Activated T-cell treated with anti-CD3 and anti-CD28 coated beads, Interleukin-2, amount 50 U/mL, for 24 hours (primary cell): ENCODE results near the gene USP22.

Source experiments
- DNase-seq: peaks from one replicate; pipeline ENCODE4 v3.0.0-alpha.2; 2020
- H3K27ac Mint-ChIP-seq: 2 replicates; pipeline ENCODE4 v1.8.0; 2020; ENCODE audit warnings: mild to moderate bottlenecking, mixed read lengths
- H3K27me3 Mint-ChIP-seq: 2 replicates; pipeline ENCODE4 v1.8.0; 2020; ENCODE audit warnings: mixed read lengths
- H3K36me3 Mint-ChIP-seq: 2 replicates; pipeline ENCODE4 v1.8.0; 2020; ENCODE audit warnings: low read depth, mixed read lengths
- H3K4me1 Mint-ChIP-seq: 2 replicates; pipeline ENCODE4 v1.8.0; 2020; ENCODE audit warnings: low read depth, mixed read lengths
- H3K4me3 Mint-ChIP-seq: 2 replicates; pipeline ENCODE4 v1.8.0; 2020; ENCODE audit warnings: mild to moderate bottlenecking, moderate library complexity, mixed read lengths
- H3K9me3 Mint-ChIP-seq: 2 replicates; pipeline ENCODE4 v1.8.0; 2020; ENCODE audit warnings: mixed read lengths

Gene USP22

DNA sequence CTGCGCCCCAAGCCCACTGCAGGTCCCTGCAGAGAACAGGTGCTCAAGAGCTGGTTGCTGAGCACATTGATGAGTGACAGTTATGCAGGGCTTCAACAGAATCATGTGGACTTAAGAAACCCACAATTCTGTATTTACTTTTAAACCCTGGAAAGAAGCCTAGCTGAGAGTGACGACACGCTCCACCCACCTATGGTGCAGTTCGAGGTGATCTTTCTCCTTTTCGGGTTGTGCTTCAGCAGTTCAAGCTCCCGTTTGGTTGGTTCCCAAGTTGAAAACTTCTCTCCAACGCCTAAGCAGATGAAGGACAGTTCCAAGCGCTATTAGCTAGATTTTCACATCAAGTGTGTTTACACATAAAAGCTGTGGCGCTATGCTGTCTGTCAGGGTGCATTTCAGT is 23.9 kb downstream of the USP22 start:
- Mint-ChIP-seq H3K9me3 (no peaks in the 10 kb centered on the region), H3K27ac (no peak overlapping the region)

GRCh38 chr17:21017861-21018260 is 24.9 kb downstream of the USP22 start:
- no peak for DNase-seq
- Mint-ChIP-seq H3K27me3 (no peaks in the 10 kb centered on the region), H3K36me3 (peaks cover 95% of the 10 kb centered on the region), H3K4me3 (no peak overlapping the region), H3K4me1 (peaks cover 18% of the 10 kb centered on the region), H3K9me3 (no peaks in the 10 kb centered on the region), H3K27ac (peak overlapping the region; percentile 20)

More for the DNA sequence above, 23.9 kb downstream of the USP22 start:
- peaks cover 25% of the 10 kb centered on the region for H3K4me1 Mint-ChIP-seq
- no peak for DNase-seq
- no peaks in the 10 kb centered on the region for H3K27me3 Mint-ChIP-seq
- H3K36me3 Mint-ChIP-seq: peaks cover 95% of the 10 kb centered on the region
- H3K4me3 Mint-ChIP-seq: no peak overlapping the region

GRCh38 chr17:21017256-21017655 is 25.6 kb downstream of the USP22 start:
- Mint-ChIP-seq H3K4me1 (peaks cover 15% of the 10 kb centered on the region), H3K9me3 (no peaks in the 10 kb centered on the region), H3K36me3 (peaks cover 96% of the 10 kb centered on the region), H3K27me3 (no peaks in the 10 kb centered on the region), H3K27ac (peak overlapping the region; percentile 20), H3K4me3 (no peak overlapping the region)
- DNase-seq: no peak

DNA sequence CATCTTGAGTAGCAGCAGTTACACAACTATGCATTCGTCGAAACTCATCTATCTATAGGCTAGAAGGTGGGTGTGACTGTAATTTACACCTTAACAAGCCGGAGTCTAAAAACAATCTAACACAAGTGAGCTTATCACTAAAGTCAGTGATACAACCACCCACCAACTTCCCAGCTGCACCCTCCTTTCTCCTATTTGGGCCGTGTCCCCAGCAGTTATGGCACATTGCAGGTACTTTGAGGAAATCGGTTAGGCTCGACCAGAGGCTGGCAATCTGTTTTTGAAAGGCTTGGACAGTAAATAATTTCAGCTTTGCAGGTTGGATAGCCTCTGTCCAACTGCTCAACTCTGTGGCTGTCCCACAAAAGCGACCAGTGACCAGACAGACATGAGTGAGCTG is 26.0 kb downstream of the USP22 start:
- DNase-seq: no peak
- peaks cover 100% of the 10 kb centered on the region for H3K36me3 Mint-ChIP-seq
- H3K27me3 Mint-ChIP-seq: no peaks in the 10 kb centered on the region
- H3K4me1 Mint-ChIP-seq: peaks cover 15% of the 10 kb centered on the region
- H3K27ac Mint-ChIP-seq: peak overlapping the region; percentile 50
- H3K4me3 Mint-ChIP-seq: no peak overlapping the region
- no peaks in the 10 kb centered on the region for H3K9me3 Mint-ChIP-seq

DNA sequence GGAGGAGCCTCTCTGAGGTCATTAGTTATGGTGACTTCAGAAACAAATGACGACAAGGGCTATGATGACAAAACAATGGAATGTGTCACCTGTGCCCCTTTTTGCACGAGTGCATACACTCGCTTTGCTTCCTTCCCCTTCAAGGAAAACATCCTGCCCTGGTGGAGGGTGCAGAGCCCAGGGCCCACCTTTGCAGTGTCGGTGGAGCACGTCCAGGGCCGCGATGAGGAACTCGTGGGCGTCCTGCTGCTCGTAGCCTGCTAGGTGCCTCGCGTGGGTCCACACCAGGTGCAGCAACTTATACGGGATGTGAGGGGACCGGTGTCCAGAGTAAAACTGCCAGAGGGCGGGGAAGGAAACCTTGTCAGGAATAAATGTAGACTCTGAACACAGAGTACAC is 27.2 kb downstream of the USP22 start:
- no peak overlapping the region for H3K4me3 Mint-ChIP-seq
- H3K27ac Mint-ChIP-seq: peak overlapping the region; percentile 16
- peaks cover 12% of the 10 kb centered on the region for H3K4me1 Mint-ChIP-seq
- H3K36me3 Mint-ChIP-seq: peaks cover 100% of the 10 kb centered on the region
- no peaks in the 10 kb centered on the region for H3K9me3 Mint-ChIP-seq
- no peaks in the 10 kb centered on the region for H3K27me3 Mint-ChIP-seq
- DNase-seq: no peak

DNA sequence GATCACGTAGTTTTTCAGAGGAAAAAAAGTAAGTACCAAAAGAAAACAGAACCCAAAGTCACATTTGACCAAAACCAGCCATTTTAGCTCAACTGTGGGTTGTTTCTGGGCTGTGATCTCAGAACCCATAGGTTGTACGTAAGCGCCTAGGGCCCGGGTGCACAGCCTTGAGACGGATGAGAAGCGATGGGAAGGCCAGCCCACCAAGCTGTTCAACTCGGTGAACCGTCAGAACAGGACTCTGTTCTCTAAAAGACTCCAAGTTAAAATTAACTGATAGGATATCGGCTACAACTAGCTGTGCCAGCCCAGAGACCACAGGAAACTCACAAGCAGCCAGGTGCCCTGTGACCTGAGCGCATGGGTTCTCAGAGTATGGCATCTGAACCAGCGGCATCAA is 28.3 kb downstream of the USP22 start:
- H3K27me3 Mint-ChIP-seq: no peaks in the 10 kb centered on the region
- peak overlapping the region; percentile 69 for H3K27ac Mint-ChIP-seq
- peaks cover 7% of the 10 kb centered on the region for H3K4me1 Mint-ChIP-seq
- H3K36me3 Mint-ChIP-seq: peaks cover 100% of the 10 kb centered on the region
- H3K4me3 Mint-ChIP-seq: no peak overlapping the region
- no peaks in the 10 kb centered on the region for H3K9me3 Mint-ChIP-seq
- DNase-seq: no peak

DNA sequence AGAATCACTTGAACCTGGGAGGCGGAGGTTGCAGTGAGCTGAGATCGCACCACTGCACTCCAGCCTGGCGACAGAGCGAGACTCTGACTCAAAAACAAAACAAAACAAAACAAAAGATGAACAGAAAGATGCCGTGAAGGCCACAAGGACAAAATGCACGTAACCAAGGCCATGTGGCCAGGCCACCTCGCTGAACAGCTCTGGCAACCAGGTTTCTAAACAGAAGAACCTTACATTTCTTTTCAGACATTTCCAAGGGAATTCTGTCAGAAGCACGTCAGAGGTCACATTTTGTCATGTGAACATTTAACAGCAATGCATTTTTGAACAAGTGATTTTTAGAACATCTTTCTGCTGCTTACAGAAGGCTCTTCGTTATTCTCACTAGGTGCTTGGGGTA is 28.8 kb downstream of the USP22 start:
- Mint-ChIP-seq H3K9me3 (no peaks in the 10 kb centered on the region), H3K4me1 (peaks cover 7% of the 10 kb centered on the region), H3K27me3 (no peaks in the 10 kb centered on the region), H3K36me3 (peaks cover 100% of the 10 kb centered on the region), H3K4me3 (no peak overlapping the region), H3K27ac (peak overlapping the region; percentile 69)
- no peak for DNase-seq

DNA sequence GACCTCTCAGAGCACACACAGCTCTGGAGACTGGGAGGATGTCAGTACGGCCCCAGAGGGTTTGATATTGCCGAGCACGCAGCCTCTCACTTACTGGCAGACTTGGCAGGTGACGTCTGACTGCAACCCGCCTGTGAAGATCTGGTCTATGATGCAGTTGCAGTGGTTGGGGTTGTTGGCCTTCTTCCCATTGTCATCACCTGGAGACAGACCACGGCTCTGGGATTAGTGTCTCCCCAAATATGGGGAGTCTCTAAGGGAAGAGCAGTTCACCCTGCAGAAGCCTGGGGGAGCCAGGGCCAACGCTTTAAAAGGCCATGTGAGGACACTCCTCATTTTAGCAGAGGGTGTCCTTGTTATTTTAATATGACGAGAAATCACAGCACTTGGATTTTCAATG is 30.1 kb downstream of the USP22 start:
- Mint-ChIP-seq H3K4me1 (peaks cover 7% of the 10 kb centered on the region), H3K27me3 (no peaks in the 10 kb centered on the region), H3K9me3 (no peaks in the 10 kb centered on the region), H3K36me3 (peaks cover 100% of the 10 kb centered on the region), H3K27ac (no peak overlapping the region), H3K4me3 (no peak overlapping the region)
- no peak for DNase-seq

GRCh38 chr17:21010705-21011596 is 31.9 kb downstream of the USP22 start:
- no peak for DNase-seq
- Mint-ChIP-seq H3K4me1 (no peaks in the 10 kb centered on the region), H3K9me3 (no peaks in the 10 kb centered on the region), H3K36me3 (peaks cover 100% of the 10 kb centered on the region), H3K4me3 (no peak overlapping the region), H3K27me3 (no peaks in the 10 kb centered on the region), H3K27ac (peak overlapping the region; percentile 52)

- Mint-ChIP-seq H3K4me3 (no peak overlapping the region), H3K27me3 (no peaks in the 10 kb centered on the region), H3K4me1 (no peaks in the 10 kb centered on the region), H3K9me3 (no peaks in the 10 kb centered on the region), H3K36me3 (peaks cover 100% of the 10 kb centered on the region), H3K27ac (peak overlapping the region; percentile 50)
- no peak for DNase-seq
These were observed 33.7 kb downstream of the USP22 start for GRCh38 chr17:21008992-21009671.

DNA sequence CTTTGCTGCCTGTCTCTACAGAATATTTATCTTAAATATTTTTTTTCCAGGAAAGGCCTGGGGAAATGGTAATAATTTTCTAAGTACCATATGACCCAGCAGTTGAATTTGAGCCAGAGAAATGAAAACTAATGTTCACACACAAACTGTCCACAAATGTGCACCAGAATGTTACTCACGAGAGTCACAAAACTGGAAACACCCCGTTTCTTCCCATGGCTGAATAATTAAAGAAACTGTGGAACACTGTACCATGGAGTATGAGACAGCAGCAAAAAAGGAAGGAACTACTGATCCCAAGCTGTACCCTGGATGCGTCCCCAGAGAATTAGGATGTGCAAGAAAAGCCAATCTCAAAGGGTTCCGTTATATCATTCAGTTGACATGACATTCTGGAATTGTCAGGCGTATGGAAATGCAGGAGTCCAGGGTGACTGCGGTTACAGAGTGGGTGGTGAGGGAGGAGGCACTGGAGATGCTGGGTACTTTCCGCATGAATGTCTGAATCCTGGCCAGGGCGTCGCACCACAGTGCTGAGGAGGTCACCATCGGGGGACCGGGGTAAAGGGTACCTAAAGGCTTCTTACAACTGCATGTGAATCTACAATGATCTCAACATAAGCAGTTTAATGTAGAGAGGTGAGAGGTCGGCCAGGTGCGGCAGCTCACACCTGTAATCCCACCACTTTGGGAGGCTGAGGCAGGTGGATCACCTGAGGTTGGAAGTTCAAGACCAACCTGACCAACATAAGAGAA is 34.5 kb downstream of the USP22 start:
- no peaks in the 10 kb centered on the region for H3K27me3 Mint-ChIP-seq
- H3K4me3 Mint-ChIP-seq: no peak overlapping the region
- no peak for DNase-seq
- peaks cover 99% of the 10 kb centered on the region for H3K36me3 Mint-ChIP-seq
- no peaks in the 10 kb centered on the region for H3K4me1 Mint-ChIP-seq
- no peak overlapping the region for H3K27ac Mint-ChIP-seq
- no peaks in the 10 kb centered on the region for H3K9me3 Mint-ChIP-seq

DNA sequence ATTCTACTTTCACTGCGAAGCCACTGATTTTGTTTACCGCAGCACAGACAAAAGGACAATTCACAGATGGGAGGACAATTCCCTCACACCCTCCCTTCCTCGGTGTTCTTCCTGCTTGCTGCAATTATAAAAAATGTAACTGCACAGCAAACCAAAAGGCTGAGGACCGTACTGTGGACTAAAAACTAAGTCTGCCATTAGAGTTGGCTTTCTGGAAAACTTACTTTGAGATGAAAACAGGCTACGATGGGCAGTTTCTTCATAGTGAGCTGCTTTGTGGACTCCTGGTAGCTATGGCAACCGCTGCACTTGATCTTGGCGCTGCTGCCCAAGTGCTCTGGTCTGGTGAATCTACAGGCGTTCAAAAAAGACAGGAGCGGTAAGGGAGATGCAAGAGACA is 35.2 kb downstream of the USP22 start:
- Mint-ChIP-seq H3K4me1 (peaks cover 3% of the 10 kb centered on the region), H3K36me3 (peaks cover 98% of the 10 kb centered on the region), H3K4me3 (no peak overlapping the region), H3K9me3 (no peaks in the 10 kb centered on the region), H3K27me3 (no peaks in the 10 kb centered on the region), H3K27ac (peak overlapping the region; percentile 79)
- no peak for DNase-seq

DNA sequence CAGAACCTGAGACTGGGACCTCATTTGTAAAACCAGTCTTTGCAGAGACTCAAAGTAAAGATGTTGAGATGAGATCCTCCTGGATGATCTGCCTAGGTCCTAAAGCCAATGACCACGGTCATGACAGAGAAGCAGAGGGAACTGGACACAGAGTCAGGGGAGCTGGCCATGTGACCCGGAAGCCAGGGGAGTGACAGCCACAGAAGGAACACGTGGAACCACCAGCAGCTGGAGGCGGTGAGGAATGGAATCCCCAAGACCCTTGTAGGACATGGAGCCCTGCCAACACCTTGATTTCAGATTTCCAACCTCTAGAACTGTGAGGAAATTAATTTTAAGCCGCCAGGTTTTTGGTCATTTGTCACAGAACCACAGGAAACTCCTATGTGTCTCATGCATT is 37.0 kb downstream of the USP22 start:
- Mint-ChIP-seq H3K4me1 (peaks cover 19% of the 10 kb centered on the region), H3K9me3 (no peaks in the 10 kb centered on the region)

DNA sequence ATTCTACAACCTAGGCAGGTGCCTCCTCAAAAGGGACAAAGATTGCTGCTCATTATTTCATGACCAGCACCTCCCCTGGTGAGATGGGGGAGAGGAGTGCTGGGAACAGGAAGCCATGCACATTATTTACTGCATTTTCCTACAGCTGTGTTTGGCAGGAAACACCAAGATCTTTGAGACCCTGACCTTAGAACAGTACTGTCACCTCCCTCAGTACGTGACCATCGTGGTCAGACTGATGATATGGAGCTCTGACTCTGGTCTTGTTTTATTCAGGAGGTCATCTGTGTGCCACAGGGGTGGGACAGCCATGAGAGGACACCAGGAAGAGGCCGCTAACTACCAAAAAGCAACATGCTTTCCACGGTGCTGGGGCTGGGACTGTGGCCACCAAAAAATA is 37.4 kb downstream of the USP22 start:
- H3K27ac Mint-ChIP-seq: peak overlapping the region; percentile 67
- peaks cover 98% of the 10 kb centered on the region for H3K36me3 Mint-ChIP-seq
- H3K4me1 Mint-ChIP-seq: peaks cover 19% of the 10 kb centered on the region
- no peaks in the 10 kb centered on the region for H3K9me3 Mint-ChIP-seq
- no peak for DNase-seq
- no peak overlapping the region for H3K4me3 Mint-ChIP-seq
- H3K27me3 Mint-ChIP-seq: no peaks in the 10 kb centered on the region

More for the DNA sequence above, 37.0 kb downstream of the USP22 start:
- Mint-ChIP-seq H3K36me3 (peaks cover 98% of the 10 kb centered on the region), H3K27ac (peak overlapping the region; percentile 67), H3K27me3 (no peaks in the 10 kb centered on the region), H3K4me3 (no peak overlapping the region)
- no peak for DNase-seq
